Epithelial cell of proximal tubule (primary cell): ENCODE results near the gene GTF3C1. TPM values are rescaled to one million over a fixed set of nuclear protein-coding genes. Genes with fewer than 3 reads are reported as not detected.
A peak's percentile ranks its signal among the peaks of the same experiment; 100 is the strongest.

ENCODE experiments used
- DNase-seq: peaks from one replicate; pipeline ENCODE4 v3.0.0-alpha.2; 2011; ENCODE audit warnings: low read depth
- H3K4me3 ChIP-seq: 2 replicates; pipeline ENCODE4 v1.5.1; 2011; ENCODE audit warnings: low read depth, mild to moderate bottlenecking, low read length
- CTCF ChIP-seq: conservative IDR thresholded peaks from 2 replicates; pipeline ENCODE4 v1.5.1; 2012; ENCODE audit warnings: low read depth, mild to moderate bottlenecking, low read length
- total RNA-seq: library from RNA; depleted of rRNA; stranded (reverse); fragments of >200 nt; gene quantifications from 2 replicates; pipeline ENCODE4 v1.2.3, GENCODE V29; 2015

GTF3C1 gene
- total RNA-seq = 67.9 and 73.2 TPM in 2 replicates

GRCh38 chr16:27549746-27550581 lies at the start of gene GTF3C1, which contains the start of gene KATNIP:
Gene GTF3C1, minus strand, starts transcription at chr16:27549913. Its CDS starts 23 bp downstream, at chr16:27549890.
Gene KATNIP, plus strand, starts transcription at chr16:27550144. Its CDS starts 27 bp downstream, at chr16:27550171.
- DNase-seq = peak; percentile 52
- no peak for TF ChIP-seq CTCF
- H3K4me3 ChIP-seq = peak within 1 kb of the TSS; percentile 98

- H3K4me3 ChIP-seq = no peak overlapping the region
- no peak for TF ChIP-seq CTCF
- no peak for DNase-seq
These were observed 49.3 kb upstream of the GTF3C1 start for GRCh38 chr16:27598931-27599565.

- H3K4me3 ChIP-seq = no peak overlapping the region
- no peak for DNase-seq
- no peak for TF ChIP-seq CTCF
These were observed 48.5 kb upstream of the GTF3C1 start for GRCh38 chr16:27598220-27598619.

GRCh38 chr16:27597361-27597760 lies 47.6 kb upstream of the GTF3C1 start:
- no peak overlapping the region for H3K4me3 ChIP-seq
- no peak for DNase-seq
- no peak for TF ChIP-seq CTCF

- DNase-seq = no peak
- TF ChIP-seq CTCF = no peak
These were observed 46.7 kb upstream of the GTF3C1 start for GRCh38 chr16:27596411-27596810.

GRCh38 chr16:27595993-27596392 lies 46.3 kb upstream of the GTF3C1 start:
- no peak overlapping the region for H3K4me3 ChIP-seq
- DNase-seq = no peak
- no peak for TF ChIP-seq CTCF

More at GRCh38 chr16:27596411-27596810, 46.7 kb upstream of the GTF3C1 start:
- no peak overlapping the region for H3K4me3 ChIP-seq
